Activated CD8-positive, alpha-beta T cell treated with anti-CD3 and anti-CD28 coated beads for 36 hours (primary cell): ENCODE data around the gene SCP2. TPM values are rescaled to one million over a fixed set of nuclear protein-coding genes. Genes with fewer than 3 reads are reported as not detected.

Experiments used
- ATAC-seq: fragments of 200-7000 bp; cut with Tn5 transposase; one replicate; pipeline ENCODE4 v1.10.0; 2021; ENCODE audit warnings: mild to moderate bottlenecking, moderate library complexity
- CTCF ChIA-PET: fragments of 350-600 bp; sonication (Branson Sonifier 250); formaldehyde crosslinking; loops from one replicate; lab custom pipeline; 2021; ENCODE audit warnings: antibody characterized with exemption; lab: Charles Lee
- POLR2A ChIA-PET: fragments of 350-600 bp; sonication (Branson Sonifier 250); formaldehyde crosslinking; loops from one replicate; lab custom pipeline; 2021; ENCODE audit warnings: antibody characterized with exemption; lab: Charles Lee
- DNase-seq: peaks from one replicate; pipeline ENCODE4 v3.0.0-alpha.2; 2020
- H3K27ac Mint-ChIP-seq: one replicate; pipeline ENCODE4 v1.8.0; 2021; ENCODE audit warnings: mild to moderate bottlenecking, mixed read lengths
- H3K27me3 Mint-ChIP-seq: one replicate; pipeline ENCODE4 v1.8.0; 2021; ENCODE audit warnings: mixed read lengths
- H3K36me3 Mint-ChIP-seq: one replicate; pipeline ENCODE4 v1.8.0; 2021; ENCODE audit warnings: low read depth, mixed read lengths
- H3K4me1 Mint-ChIP-seq: one replicate; pipeline ENCODE4 v1.8.0; 2021; ENCODE audit warnings: low read depth, mixed read lengths
- H3K4me3 Mint-ChIP-seq: one replicate; pipeline ENCODE4 v1.8.0; 2021; ENCODE audit warnings: mild to moderate bottlenecking, moderate library complexity, mixed read lengths
- H3K9me3 Mint-ChIP-seq: one replicate; pipeline ENCODE4 v1.8.0; 2021; ENCODE audit warnings: mixed read lengths
- CTCF ChIP-seq: fragments of 200-600 bp; IDR thresholded peaks from one replicate; pipeline ENCODE4 v1.8.0; 2022; ENCODE audit warnings: antibody characterized with exemption, mild to moderate bottlenecking
- intact Hi-C: fragments of 100-400 bp; cut with micrococcal nuclease; formaldehyde crosslinking; loops from one replicate; pipeline ENCODE4 v1.10.0; 2022
- total RNA-seq, 2 experiments: library from RNA; stranded (reverse); gene quantifications; one replicate each; pipeline ENCODE4 v1.2.3, GENCODE V29; 2021

The SCP2 gene
- total RNA-seq, 2 experiments from 2014 or later = 60.7 to 66.8 TPM

- H3K9me3 Mint-ChIP-seq = no peaks in the 10 kb centered on the region
- DNase-seq (no peak), ATAC-seq (no peak)
- no peak for TF ChIP-seq CTCF
- POLR2A ChIA-PET = no interaction called here
- intact Hi-C loops = loop anchor here (5.0 kb wide), 1 partner anchor 275 kb away; no protein-coding TSS in a partner anchor
- peaks cover 2% of the 10 kb centered on the region for H3K4me1 Mint-ChIP-seq
- CTCF ChIA-PET = no interaction called here
- H3K27ac Mint-ChIP-seq = no peak overlapping the region
- H3K36me3 Mint-ChIP-seq = peaks cover 2% of the 10 kb centered on the region
- H3K27me3 Mint-ChIP-seq = no peaks in the 10 kb centered on the region
- no peak overlapping the region for H3K4me3 Mint-ChIP-seq
Measured at GRCh38 chr1:52907812-52908153, 19.3 kb upstream of the SCP2 start.

GRCh38 chr1:52911541-52911940 lies 15.5 kb upstream of the SCP2 start:
- DNase-seq (no peak), ATAC-seq (no peak)
- no peak for TF ChIP-seq CTCF
- CTCF ChIA-PET = interaction anchor here (2.0 kb wide), 1 partner anchor 10 kb away, joined by 7 read pairs; the partner anchor contains the start of gene ECHDC2
- intact Hi-C loops = no loop called here
- no peaks in the 10 kb centered on the region for H3K27me3 Mint-ChIP-seq
- H3K27ac Mint-ChIP-seq = no peak overlapping the region
- H3K36me3 Mint-ChIP-seq = peaks cover 2% of the 10 kb centered on the region
- no peak overlapping the region for H3K4me3 Mint-ChIP-seq
- no peaks in the 10 kb centered on the region for H3K4me1 Mint-ChIP-seq
- no peaks in the 10 kb centered on the region for H3K9me3 Mint-ChIP-seq
- POLR2A ChIA-PET = no interaction called here

- DNase-seq (no peak), ATAC-seq (no peak)
- H3K36me3 Mint-ChIP-seq = peaks cover 2% of the 10 kb centered on the region
- ChIA-PET POLR2A (no interaction called here), CTCF (no interaction called here)
- no peaks in the 10 kb centered on the region for H3K9me3 Mint-ChIP-seq
- intact Hi-C loops = no loop called here
- H3K4me3 Mint-ChIP-seq = no peak overlapping the region
- H3K4me1 Mint-ChIP-seq = no peaks in the 10 kb centered on the region
- no peak overlapping the region for H3K27ac Mint-ChIP-seq
- H3K27me3 Mint-ChIP-seq = no peaks in the 10 kb centered on the region
- no peak for TF ChIP-seq CTCF
Measured at GRCh38 chr1:52913014-52913413, 14.1 kb upstream of the SCP2 start.

GRCh38 chr1:52913537-52913936 lies 13.5 kb upstream of the SCP2 start:
- POLR2A ChIA-PET = no interaction called here
- ATAC-seq (peak; percentile 58), DNase-seq (peak; percentile 43)
- no peak for TF ChIP-seq CTCF
- Mint-ChIP-seq H3K9me3 (no peaks in the 10 kb centered on the region), H3K4me3 (no peak overlapping the region), H3K36me3 (peaks cover 2% of the 10 kb centered on the region), H3K27ac (no peak overlapping the region), H3K4me1 (no peaks in the 10 kb centered on the region), H3K27me3 (no peaks in the 10 kb centered on the region)
- CTCF ChIA-PET = no interaction called here
- intact Hi-C loops = no loop called here

GRCh38 chr1:52914463-52914862 lies 12.6 kb upstream of the SCP2 start:
- intact Hi-C loops = no loop called here
- peaks cover 3% of the 10 kb centered on the region for H3K4me1 Mint-ChIP-seq
- ChIA-PET POLR2A (interaction anchor here (1.2 kb wide), 1 partner anchor 13 kb away, joined by 4 read pairs; no protein-coding TSS in a partner anchor), CTCF (interaction anchor here (1.6 kb wide), 1 partner anchor 267 kb away, joined by 3 read pairs; no protein-coding TSS in a partner anchor)
- peaks cover 2% of the 10 kb centered on the region for H3K36me3 Mint-ChIP-seq
- no peak overlapping the region for H3K4me3 Mint-ChIP-seq
- no peak overlapping the region for H3K27ac Mint-ChIP-seq
- TF ChIP-seq CTCF = no peak
- H3K9me3 Mint-ChIP-seq = no peaks in the 10 kb centered on the region
- no peak for ATAC-seq
- no peaks in the 10 kb centered on the region for H3K27me3 Mint-ChIP-seq
- DNase-seq = no peak
